GM12891 (cell line): ENCODE measurements around the gene STS.
"Not testable (repeated sequence)": the region's sequence is repeated elsewhere in the genome, so short reads cannot be mapped to it uniquely, and the experiment has no call there.

ENCODE experiments used
- DNase-seq: peaks from one replicate; pipeline ENCODE4 v3.0.0; 2011; ENCODE audit warnings: low spot score; ENCODE audit not compliant: insufficient read length
- FAIRE-seq: peaks from 2 replicates; lab custom pipeline; 2011; peaks lifted over from hg19 to GRCh38; lab: Jason Lieb, UNC
- PAX5 ChIP-seq: IDR thresholded peaks from 2 replicates; pipeline ENCODE4 v1.6.1; 2011; ENCODE audit warnings: low read length, moderate library complexity, mild to moderate bottlenecking; ENCODE audit not compliant: insufficient read depth, severe bottlenecking
- POLR2A ChIP-seq: IDR thresholded peaks from 2 replicates; pipeline ENCODE4 v1.6.1; 2011; ENCODE audit warnings: low read depth, low read length, control low read depth
- POLR2AphosphoS5 ChIP-seq: IDR thresholded peaks from 2 replicates; pipeline ENCODE4 v1.6.1; 2011; ENCODE audit warnings: low read depth, low read length, control low read depth
- POU2F2 ChIP-seq: IDR thresholded peaks from 2 replicates; pipeline ENCODE4 v1.6.1; 2011; ENCODE audit warnings: low read depth, mild to moderate bottlenecking, control low read depth, low read length, moderate library complexity
- SPI1 ChIP-seq: IDR thresholded peaks from 2 replicates; pipeline ENCODE4 v1.6.1; 2011; ENCODE audit warnings: low read depth, low read length, control low read depth
- TAF1 ChIP-seq: IDR thresholded peaks from 2 replicates; pipeline ENCODE4 v1.6.1; 2011; ENCODE audit warnings: low read depth, low read length, control low read depth

Gene STS

GRCh38 chrX:7154041-7154597 is 6.6 kb downstream of the STS start:
- DNase-seq = no peak
- no peak for TF ChIP-seq SPI1
- TF ChIP-seq TAF1 = no peak
- TF ChIP-seq POLR2AphosphoS5 = no peak
- no peak for TF ChIP-seq PAX5
- TF ChIP-seq POU2F2 = no peak
- TF ChIP-seq POLR2A = no peak
- FAIRE-seq = no peak

- TF ChIP-seq POLR2A = no peak
- no peak for TF ChIP-seq POU2F2
- no peak for TF ChIP-seq SPI1
- TF ChIP-seq PAX5 = no peak
- no peak for TF ChIP-seq TAF1
- TF ChIP-seq POLR2AphosphoS5 = no peak
- FAIRE-seq (peak; percentile 20), DNase-seq (no peak)
These were observed 7.7 kb downstream of the STS start for GRCh38 chrX:7155163-7155562.

GRCh38 chrX:7156879-7157278 is 9.4 kb downstream of the STS start:
- no peak for FAIRE-seq

GRCh38 chrX:7158468-7158990 is 11.0 kb downstream of the STS start:
- DNase-seq (no peak), FAIRE-seq (no peak)
- TF ChIP-seq POU2F2 = no peak
- no peak for TF ChIP-seq POLR2AphosphoS5
- TF ChIP-seq SPI1 = no peak
- TF ChIP-seq POLR2A = no peak
- TF ChIP-seq PAX5 = no peak
- TF ChIP-seq TAF1 = no peak

More at GRCh38 chrX:7156879-7157278, 9.4 kb downstream of the STS start:
- no peak for DNase-seq
- TF ChIP-seq TAF1 (no peak), PAX5 (no peak), POU2F2 (no peak), POLR2A (no peak)

GRCh38 chrX:7159149-7159861 is 11.8 kb downstream of the STS start:
- FAIRE-seq = no peak
- no peak for TF ChIP-seq PAX5
- no peak for TF ChIP-seq SPI1
- TF ChIP-seq POU2F2 = no peak
- TF ChIP-seq POLR2A = no peak
- TF ChIP-seq TAF1 = no peak
- TF ChIP-seq POLR2AphosphoS5 = no peak
- no peak for DNase-seq

- no peak for TF ChIP-seq POLR2AphosphoS5
- DNase-seq = no peak
- FAIRE-seq = no peak
These were observed 15.7 kb downstream of the STS start for GRCh38 chrX:7163146-7163677.

- DNase-seq (no peak), FAIRE-seq (no peak)
- no peak for TF ChIP-seq POU2F2
- TF ChIP-seq TAF1 = no peak
- TF ChIP-seq POLR2AphosphoS5 = no peak
- TF ChIP-seq POLR2A = no peak
- TF ChIP-seq SPI1 = no peak
- no peak for TF ChIP-seq PAX5
These were observed 16.7 kb downstream of the STS start for GRCh38 chrX:7164174-7164573.

GRCh38 chrX:7168371-7168770 is 20.9 kb downstream of the STS start:
- no peak for DNase-seq
- no peak for FAIRE-seq
- TF ChIP-seq POU2F2 (no peak), POLR2AphosphoS5 (no peak), TAF1 (no peak), SPI1 (no peak), PAX5 (no peak), POLR2A (no peak)

- TF ChIP-seq POU2F2 (no peak), TAF1 (no peak), SPI1 (no peak), PAX5 (no peak), POLR2A (no peak), POLR2AphosphoS5 (no peak)
- DNase-seq = no peak
- FAIRE-seq = no peak
These were observed 22.1 kb downstream of the STS start for GRCh38 chrX:7169627-7170026.

- FAIRE-seq (no peak), DNase-seq (no peak)
- TF ChIP-seq TAF1 (no peak), POU2F2 (no peak), POLR2A (no peak), SPI1 (no peak), PAX5 (no peak), POLR2AphosphoS5 (no peak)
These were observed 23.4 kb downstream of the STS start for GRCh38 chrX:7170898-7171297.

- DNase-seq, FAIRE-seq: not testable (repeated sequence)
These were observed 31.3 kb downstream of the STS start for GRCh38 chrX:7178859-7179258.
